Stimulated activated effector memory CD8-positive, alpha-beta T cell treated with anti-CD3 and anti-CD28 coated beads, Interleukin-12 subunit alpha, Interleukin-12 subunit beta, amount 100 ng/mL, for 72 hours (primary cell): ENCODE results near the gene CACHD1.
"Not testable (repeated sequence)": the region's sequence is repeated elsewhere in the genome, so short reads cannot be mapped to it uniquely, and the experiment has no call there.

ENCODE experiments used
- ATAC-seq: fragments of 150-1000 bp; cut with Tn5 transposase; 2 replicates; pipeline ENCODE4 v1.10.0; 2021
- DNase-seq, 2 donors: peaks; one replicate each; pipeline ENCODE4 v3.0.0; 2021 to 2022; ENCODE audit warnings: low spot score in 2 of 2
- H3K27ac Mint-ChIP-seq: one replicate; pipeline ENCODE4 v1.8.0; 2022; ENCODE audit warnings: mild to moderate bottlenecking, mixed read lengths
- H3K36me3 Mint-ChIP-seq: one replicate; pipeline ENCODE4 v1.8.0; 2022; ENCODE audit warnings: mild to moderate bottlenecking, mixed read lengths
- H3K4me1 Mint-ChIP-seq: one replicate; pipeline ENCODE4 v1.8.0; 2022; ENCODE audit warnings: mixed read lengths
- H3K4me3 Mint-ChIP-seq: one replicate; pipeline ENCODE4 v1.8.0; 2022; ENCODE audit warnings: mild to moderate bottlenecking, mixed read lengths
- H3K9me3 Mint-ChIP-seq: one replicate; pipeline ENCODE4 v1.8.0; 2022; ENCODE audit warnings: mixed read lengths

The CACHD1 gene

GRCh38 chr1:64594446-64594845 lies 124.5 kb downstream of the CACHD1 start:
- Mint-ChIP-seq H3K36me3 (no peaks in the 10 kb centered on the region), H3K4me1 (no peaks in the 10 kb centered on the region), H3K9me3 (no peaks in the 10 kb centered on the region), H3K27ac (no peak overlapping the region), H3K4me3 (no peak overlapping the region)
- DNase-seq (no peak), ATAC-seq (no peak)

- Mint-ChIP-seq H3K9me3 (no peaks in the 10 kb centered on the region), H3K27ac (no peak overlapping the region), H3K36me3 (no peaks in the 10 kb centered on the region), H3K4me3 (no peak overlapping the region), H3K4me1 (no peaks in the 10 kb centered on the region)
- DNase-seq (no peak), ATAC-seq (no peak)
Measured at GRCh38 chr1:64595871-64596515, 126.1 kb downstream of the CACHD1 start.

GRCh38 chr1:64597113-64597512 lies 127.2 kb downstream of the CACHD1 start:
- no peak for DNase-seq
- no peak overlapping the region for H3K27ac Mint-ChIP-seq
- no peaks in the 10 kb centered on the region for H3K9me3 Mint-ChIP-seq
- no peaks in the 10 kb centered on the region for H3K4me1 Mint-ChIP-seq
- no peak overlapping the region for H3K4me3 Mint-ChIP-seq
- ATAC-seq, result no peak
- H3K36me3 Mint-ChIP-seq, result no peaks in the 10 kb centered on the region

- Mint-ChIP-seq H3K4me1 (no peaks in the 10 kb centered on the region), H3K4me3 (no peak overlapping the region), H3K36me3 (no peaks in the 10 kb centered on the region), H3K9me3 (no peaks in the 10 kb centered on the region), H3K27ac (no peak overlapping the region)
- ATAC-seq (no peak), DNase-seq (no peak)
Measured at GRCh38 chr1:64598100-64598571, 128.2 kb downstream of the CACHD1 start.

GRCh38 chr1:64599242-64599641 lies 129.3 kb downstream of the CACHD1 start:
- H3K4me3 Mint-ChIP-seq, result no peak overlapping the region
- H3K36me3 Mint-ChIP-seq, result no peaks in the 10 kb centered on the region
- H3K4me1 Mint-ChIP-seq, result no peaks in the 10 kb centered on the region
- DNase-seq, result no peak
- H3K9me3 Mint-ChIP-seq, result no peaks in the 10 kb centered on the region
- ATAC-seq, result no peak
- H3K27ac Mint-ChIP-seq, result no peak overlapping the region

- DNase-seq (no peak), ATAC-seq (peak; percentile 32)
- Mint-ChIP-seq H3K27ac (no peak overlapping the region), H3K9me3 (no peaks in the 10 kb centered on the region), H3K36me3 (no peaks in the 10 kb centered on the region), H3K4me3 (no peak overlapping the region), H3K4me1 (no peaks in the 10 kb centered on the region)
Measured at GRCh38 chr1:64601207-64601606, 131.3 kb downstream of the CACHD1 start.

- peaks cover 6% of the 10 kb centered on the region for H3K9me3 Mint-ChIP-seq
- DNase-seq, result no peak
Measured at GRCh38 chr1:64608005-64608650, 138.2 kb downstream of the CACHD1 start.

GRCh38 chr1:64608651-64609048 lies 138.7 kb downstream of the CACHD1 start:
- no peak overlapping the region for H3K4me3 Mint-ChIP-seq
- no peaks in the 10 kb centered on the region for H3K36me3 Mint-ChIP-seq
- no peak for DNase-seq
- H3K9me3 Mint-ChIP-seq, result peaks cover 6% of the 10 kb centered on the region
- ATAC-seq, result no peak
- no peak overlapping the region for H3K27ac Mint-ChIP-seq
- no peaks in the 10 kb centered on the region for H3K4me1 Mint-ChIP-seq

More at GRCh38 chr1:64608005-64608650, 138.2 kb downstream of the CACHD1 start:
- ATAC-seq, result no peak
- no peak overlapping the region for H3K27ac Mint-ChIP-seq
- no peak overlapping the region for H3K4me3 Mint-ChIP-seq
- no peaks in the 10 kb centered on the region for H3K36me3 Mint-ChIP-seq
- no peaks in the 10 kb centered on the region for H3K4me1 Mint-ChIP-seq

- not testable (repeated sequence) for H3K27ac Mint-ChIP-seq, H3K36me3 Mint-ChIP-seq, H3K4me1 Mint-ChIP-seq, H3K4me3 Mint-ChIP-seq, DNase-seq, H3K9me3 Mint-ChIP-seq, ATAC-seq
Measured at GRCh38 chr1:64610950-64611349, 141.0 kb downstream of the CACHD1 start.

- H3K9me3 Mint-ChIP-seq, result peaks cover 6% of the 10 kb centered on the region
- no peaks in the 10 kb centered on the region for H3K4me1 Mint-ChIP-seq
- H3K27ac Mint-ChIP-seq, result no peak overlapping the region
- H3K4me3 Mint-ChIP-seq, result no peak overlapping the region
- DNase-seq (no peak), ATAC-seq (no peak)
- H3K36me3 Mint-ChIP-seq, result no peaks in the 10 kb centered on the region
Measured at GRCh38 chr1:64616039-64616438, 146.1 kb downstream of the CACHD1 start.

GRCh38 chr1:64623750-64624191 lies 153.8 kb downstream of the CACHD1 start:
- Mint-ChIP-seq H3K36me3 (no peaks in the 10 kb centered on the region), H3K9me3 (no peaks in the 10 kb centered on the region), H3K27ac (no peak overlapping the region), H3K4me3 (no peak overlapping the region), H3K4me1 (no peaks in the 10 kb centered on the region)
- DNase-seq, result no peak
- peak; percentile 79 for ATAC-seq

GRCh38 chr1:64624218-64624713 lies 154.3 kb downstream of the CACHD1 start:
- no peaks in the 10 kb centered on the region for H3K9me3 Mint-ChIP-seq
- DNase-seq (no peak), ATAC-seq (peak; percentile 46)

GRCh38 chr1:64624808-64625207 lies 154.9 kb downstream of the CACHD1 start:
- ATAC-seq (no peak), DNase-seq (no peak)
- Mint-ChIP-seq H3K4me1 (no peaks in the 10 kb centered on the region), H3K36me3 (no peaks in the 10 kb centered on the region), H3K9me3 (no peaks in the 10 kb centered on the region), H3K27ac (no peak overlapping the region), H3K4me3 (no peak overlapping the region)

More at GRCh38 chr1:64624218-64624713, 154.3 kb downstream of the CACHD1 start:
- Mint-ChIP-seq H3K36me3 (no peaks in the 10 kb centered on the region), H3K4me3 (no peak overlapping the region), H3K4me1 (no peaks in the 10 kb centered on the region), H3K27ac (no peak overlapping the region)

- Mint-ChIP-seq H3K4me1 (peaks cover 8% of the 10 kb centered on the region), H3K9me3 (no peaks in the 10 kb centered on the region), H3K4me3 (no peak overlapping the region), H3K36me3 (no peaks in the 10 kb centered on the region), H3K27ac (no peak overlapping the region)
- DNase-seq (no peak), ATAC-seq (no peak)
Measured at GRCh38 chr1:64630611-64631010, 160.7 kb downstream of the CACHD1 start.

GRCh38 chr1:64631346-64632034 lies 161.6 kb downstream of the CACHD1 start:
- ATAC-seq, result no peak
- H3K27ac Mint-ChIP-seq, result no peak overlapping the region
- no peak for DNase-seq
- peaks cover 8% of the 10 kb centered on the region for H3K4me1 Mint-ChIP-seq
- H3K4me3 Mint-ChIP-seq, result no peak overlapping the region
- no peaks in the 10 kb centered on the region for H3K9me3 Mint-ChIP-seq
- no peaks in the 10 kb centered on the region for H3K36me3 Mint-ChIP-seq
